Loucy (cell line): ENCODE results near the gene PHACTR4.

Experiments used
- CTCF ChIP-seq: fragments of 200-600 bp; sonication (generic); conservative IDR thresholded peaks from 2 replicates; pipeline ENCODE4 v1.5.1; 2014; ENCODE audit warnings: mild to moderate bottlenecking, antibody characterized with exemption, low read length
- EZH2phosphoT487 ChIP-seq: fragments of 200-600 bp; IDR thresholded peaks from 2 replicates; pipeline ENCODE4 v1.6.1; 2018; ENCODE audit warnings: antibody characterized with exemption, mild to moderate bottlenecking, moderate library complexity, borderline replicate concordance

- TF ChIP-seq CTCF (no peak), EZH2phosphoT487 (no peak)
These were observed 88.1 kb downstream of the PHACTR4 start for GRCh38 chr1:28457678-28458077.
